HepG2 (cell line): ENCODE measurements around the gene YTHDF1. TPM values are rescaled to one million over a fixed set of nuclear protein-coding genes. Genes with fewer than 3 reads are reported as not detected.

ENCODE experiments used
- ATAC-seq: fragments of 200-7000 bp; cut with Tn5 transposase; 3 replicates; pipeline ENCODE4 v1.9.1; 2020; ENCODE audit warnings: mild to moderate bottlenecking, moderate library complexity
- BruUV-seq: library from RNA; stranded (reverse); fragments of 400-500 nt; replicated peaks from 2 replicates; lab custom pipeline; 2021; lab: Mats Ljungman, UMichigan
- CTCF ChIA-PET: fragments of 300-600 bp; formaldehyde crosslinking; extraction: SDS; loops from one replicate; lab custom pipeline; 2021; ENCODE audit warnings: low total read pairs, inconsistent platforms, low intra/inter-chr PET ratio; lab: Yijun Ruan, JAX
- POLR2A ChIA-PET: fragments of 350-600 bp; sonication (Branson Sonifier 250); formaldehyde crosslinking; loops from one replicate; lab custom pipeline; 2020; ENCODE audit warnings: antibody characterized with exemption, inconsistent platforms; lab: Yijun Ruan, JAX
- DNase-seq: peaks from one replicate; pipeline ENCODE4 v3.0.0-alpha.2; 2015; ENCODE audit warnings: low spot score
- FAIRE-seq: peaks from 3 replicates; lab custom pipeline; 2011; peaks lifted over from hg19 to GRCh38; lab: Jason Lieb, UNC
- H2AFZ ChIP-seq: one replicate; pipeline ENCODE4 v1.6.1; 2011; ENCODE audit warnings: low read length, inconsistent platforms
- H3K27ac ChIP-seq: fragments of 300-600 bp; 3 replicates; pipeline ENCODE4 v1.8.0; 2011; ENCODE audit warnings: mixed run types, mild to moderate bottlenecking, mixed read lengths, low read length, inconsistent platforms; ENCODE audit not compliant: insufficient read depth; ENCODE audit errors: extremely low read length
- H3K27me3 ChIP-seq, 2 experiments: fragments of 200-600 bp in 1 of 2; 2 replicates in 1 of 2; 3 replicates in 1 of 2; pipeline versions ENCODE4 v1.6.0 to v1.8.0; 2011; ENCODE audit warnings: low read length in 2 of 2, mild to moderate bottlenecking in 2 of 2, moderate library complexity in 2 of 2, inconsistent platforms in 1 of 2; ENCODE audit not compliant: insufficient read depth in 2 of 2, control insufficient read depth in 1 of 2
- H3K36me3 ChIP-seq, 2 experiments: fragments of 200-600 bp in 1 of 2; replicated peaks in 1 of 2; 2 replicates in 1 of 2; 3 replicates in 1 of 2; pipeline versions ENCODE4 v1.5.1 to v1.8.0; 2011; ENCODE audit warnings: low read length in 2 of 2, inconsistent platforms in 1 of 2; ENCODE audit not compliant: insufficient read depth in 2 of 2, control insufficient read depth in 1 of 2
- H3K4me1 ChIP-seq: 2 replicates; pipeline ENCODE4 v1.5.1; 2012; ENCODE audit warnings: low read length, inconsistent platforms; ENCODE audit not compliant: insufficient read depth
- H3K4me2 ChIP-seq: 2 replicates; pipeline ENCODE4 v1.6.0; 2011; ENCODE audit warnings: low read depth, low read length, inconsistent platforms
- H3K4me3 ChIP-seq, 3 experiments: fragments of 200-600 bp in 1 of 3; sonication (generic), shearing (Covaris generic) in 1 of 3; replicated peaks in 1 of 3; 2 replicates each; pipeline ENCODE4 v1.5.1; 2011 to 2016; ENCODE audit warnings: low read length in 3 of 3, inconsistent platforms in 2 of 3, low read depth in 2 of 3, mild to moderate bottlenecking in 2 of 3, control low read depth in 1 of 3, mixed read lengths in 1 of 3; ENCODE audit not compliant: insufficient read depth in 1 of 3
- H3K79me2 ChIP-seq: one replicate; pipeline ENCODE4 v1.6.1; 2011; ENCODE audit warnings: low read length, inconsistent platforms; ENCODE audit not compliant: insufficient read depth
- H3K9ac ChIP-seq: 2 replicates; pipeline ENCODE4 v1.6.0; 2011; ENCODE audit warnings: mild to moderate bottlenecking, low read depth, low read length, inconsistent platforms; ENCODE audit not compliant: insufficient read depth
- H3K9me3 ChIP-seq: 2 replicates; pipeline ENCODE4 v1.5.1; 2012; ENCODE audit warnings: mild to moderate bottlenecking, low read length
- H4K20me1 ChIP-seq: 2 replicates; pipeline ENCODE4 v1.6.0; 2011; ENCODE audit warnings: inconsistent platforms, mild to moderate bottlenecking, low read length, moderate library complexity; ENCODE audit not compliant: insufficient read depth
- EZH2 ChIP-seq: conservative IDR thresholded peaks from 2 replicates; pipeline ENCODE4 v1.6.1; 2012; ENCODE audit warnings: mild to moderate bottlenecking, low read depth, low read length, moderate library complexity
- KLF12 ChIP-seq: sonication (generic); formaldehyde crosslinking; IDR thresholded peaks from 2 replicates; pipeline ENCODE4 v1.4.0; 2020; ENCODE audit warnings: missing genetic modification reagents, borderline replicate concordance
- MIER2 ChIP-seq: IDR thresholded peaks from 2 replicates; pipeline ENCODE4 v1.6.1; 2016; ENCODE audit warnings: missing biosample characterization, missing genetic modification reagents
- MYC ChIP-seq: sonication (generic); formaldehyde crosslinking; IDR thresholded peaks from 2 replicates; pipeline ENCODE4 v1.9.0; 2021; ENCODE audit warnings: missing genetic modification reagents, borderline replicate concordance
- SALL1 ChIP-seq: sonication (generic); formaldehyde crosslinking; IDR thresholded peaks from 2 replicates; pipeline ENCODE4 v1.8.0; 2022; ENCODE audit warnings: mild to moderate bottlenecking, missing genetic modification reagents
- ZNF282 ChIP-seq: fragments of 450-650 bp; IDR thresholded peaks from 2 replicates; pipeline ENCODE4 v1.6.1; 2018; ENCODE audit not compliant: partially characterized antibody
- ZNF44 ChIP-seq: sonication (generic); formaldehyde crosslinking; IDR thresholded peaks from 2 replicates; pipeline ENCODE4 v1.5.1; 2020; ENCODE audit warnings: mild to moderate bottlenecking, missing genetic modification reagents
- ZNF547 ChIP-seq: sonication (generic); formaldehyde crosslinking; IDR thresholded peaks from 2 replicates; pipeline ENCODE4 v1.5.1; 2020; ENCODE audit warnings: mild to moderate bottlenecking, missing genetic modification reagents
- WGBS: methylation state at CpG from one replicate; pipeline ENCODE4 v1.1.6; 2017; ENCODE audit warnings: low lambda C conversion rate; 5-methylcytosine and 5-hydroxymethylcytosine counted together
- in situ Hi-C: cut with HindIII; loops from 2 replicates; pipeline ENCODE4 v1.10.0; 2017; ENCODE audit warnings: low pct_unique_long_range_greater_than_20kb; ENCODE audit not compliant: extremely low pct_ligation_motif_present
- intact Hi-C: fragments of 100-400 bp; cut with micrococcal nuclease; formaldehyde crosslinking; loops from one replicate; pipeline ENCODE4 v1.10.0; 2022; ENCODE audit not compliant: unreplicated experiment
- polyA plus RNA-seq, 8 experiments: library from polyadenylated mRNA; depleted of rRNA in 3 of 8; stranded (reverse) in 7 of 8; unstranded in 1 of 8; fragments of >200 nt; fragmentation: Illumina TruSeq in 4 of 8; extraction: Trizol in 4 of 8; gene quantifications; 2 replicates each; pipeline versions ENCODE4 v1.2.1 to v1.2.3, GENCODE V29; 2011 to 2016; ENCODE audit warnings: low read depth in 4 of 8, missing spikeins in 1 of 8, mixed read lengths in 1 of 8; ENCODE audit not compliant: insufficient read depth in 1 of 8
- total RNA-seq, 5 experiments: library from RNA; depleted of rRNA; stranded (reverse); fragments of >200 nt; fragmentation: Illumina TruSeq; extraction: Trizol; gene quantifications; 2 replicates each; pipeline ENCODE4 v1.2.3, GENCODE V29; 2016; ENCODE audit warnings: low read depth in 1 of 5
- TF ChIP-seq, protein P1 (sequence below): sonication (generic); formaldehyde crosslinking; IDR thresholded peaks from 2 replicates; pipeline ENCODE4 v1.5.0; 2020; ENCODE audit warnings: missing genetic modification reagents
- TF ChIP-seq, protein P2 (sequence below), 2 experiments: IDR thresholded peaks; 2 replicates each; pipeline ENCODE4 v1.6.1; 2011 to 2012; ENCODE audit warnings: low read length in 2 of 2, borderline replicate concordance in 1 of 2, low read depth in 1 of 2, mild to moderate bottlenecking in 1 of 2, moderate library complexity in 1 of 2
- TF ChIP-seq, protein P3 (sequence below): sonication (generic); formaldehyde crosslinking; IDR thresholded peaks from 2 replicates; pipeline ENCODE4 v1.9.0; 2021; ENCODE audit warnings: missing genetic modification reagents, borderline replicate concordance

The YTHDF1 gene
- total and polyA plus RNA-seq, 2 of the 13 experiments (the other 11 are each of a cell fraction or from before 2014, with no cell fraction given), result 34.5 to 37.7 TPM

DNA sequence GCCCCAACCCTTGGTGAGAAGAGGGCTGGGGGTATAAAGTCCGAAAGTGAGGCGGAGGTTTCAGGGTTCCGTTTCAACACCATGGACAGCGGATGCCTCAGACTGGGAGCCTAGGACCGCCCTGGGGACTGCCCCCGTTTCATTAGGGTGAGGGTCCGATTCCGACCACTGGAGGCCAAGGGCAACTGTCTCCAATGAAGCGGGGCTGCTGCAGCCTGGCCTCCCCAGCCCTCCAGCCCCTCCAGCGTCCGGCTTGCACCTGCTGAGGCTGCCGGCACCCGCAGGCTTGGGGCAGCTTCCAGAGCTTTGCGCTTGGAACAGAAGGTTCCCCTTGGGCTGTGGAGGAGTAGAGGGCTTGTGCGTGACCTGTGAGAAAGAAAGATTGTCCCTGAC lies 39.9 kb downstream of the YTHDF1 start:
- 19% methylated on average over 13 of the region's 15 CpGs for WGBS
- no peak overlapping the region for H2AFZ ChIP-seq
- no peak overlapping the region for H3K9ac ChIP-seq
- no peaks in the 10 kb centered on the region for H3K9me3 ChIP-seq
- FAIRE-seq (no peak), ATAC-seq (no peak), DNase-seq (no peak)
- H3K4me2 ChIP-seq, result no peak overlapping the region
- H3K27me3 ChIP-seq, result peaks cover 21 to 95% of the 10 kb centered on the region in 2 experiments
- H3K79me2 ChIP-seq, result no peaks in the 10 kb centered on the region
- peaks cover 26% of the 10 kb centered on the region for H3K4me1 ChIP-seq
- no peak overlapping the region for H3K27ac ChIP-seq
- H4K20me1 ChIP-seq, result peaks cover 49% of the 10 kb centered on the region; the same call in 1 of the 2 replicates
- no peak overlapping the region for H3K4me3 ChIP-seq
- in situ Hi-C loops, result no loop called here
- intact Hi-C loops, result no loop called here
- no peak for TF ChIP-seq ZNF44 (CRISPR knock-in tag)
- no peak for TF ChIP-seq MYC (CRISPR knock-in tag)
- 0 out of 2 replicates have a peak, but pooled peaks have one; percentile 38 for TF ChIP-seq ZNF547
- no peak for TF ChIP-seq KLF12 (CRISPR knock-in tag)
- no peak for TF ChIP-seq ZNF282
- peak; percentile 20; the same call in 1 of the 2 replicates for TF ChIP-seq SALL1
- TF ChIP-seq EZH2, result 0 out of 2 replicates have a peak, but pooled peaks have one; percentile 31
- TF ChIP-seq, protein P1, sequence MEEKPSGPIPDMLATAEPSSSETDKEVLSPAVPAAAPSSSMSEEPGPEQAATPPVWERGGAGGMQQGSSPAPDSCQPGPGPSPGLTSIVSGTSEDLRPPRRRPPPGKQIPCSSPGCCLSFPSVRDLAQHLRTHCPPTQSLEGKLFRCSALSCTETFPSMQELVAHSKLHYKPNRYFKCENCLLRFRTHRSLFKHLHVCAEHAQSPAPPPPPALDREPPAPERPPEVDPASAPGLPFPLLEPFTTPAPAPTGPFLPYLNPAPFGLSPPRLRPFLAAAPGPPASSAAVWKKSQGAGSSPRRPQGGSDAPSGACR (CRISPR knock-in tag), result no peak
- TF ChIP-seq, protein P2, sequence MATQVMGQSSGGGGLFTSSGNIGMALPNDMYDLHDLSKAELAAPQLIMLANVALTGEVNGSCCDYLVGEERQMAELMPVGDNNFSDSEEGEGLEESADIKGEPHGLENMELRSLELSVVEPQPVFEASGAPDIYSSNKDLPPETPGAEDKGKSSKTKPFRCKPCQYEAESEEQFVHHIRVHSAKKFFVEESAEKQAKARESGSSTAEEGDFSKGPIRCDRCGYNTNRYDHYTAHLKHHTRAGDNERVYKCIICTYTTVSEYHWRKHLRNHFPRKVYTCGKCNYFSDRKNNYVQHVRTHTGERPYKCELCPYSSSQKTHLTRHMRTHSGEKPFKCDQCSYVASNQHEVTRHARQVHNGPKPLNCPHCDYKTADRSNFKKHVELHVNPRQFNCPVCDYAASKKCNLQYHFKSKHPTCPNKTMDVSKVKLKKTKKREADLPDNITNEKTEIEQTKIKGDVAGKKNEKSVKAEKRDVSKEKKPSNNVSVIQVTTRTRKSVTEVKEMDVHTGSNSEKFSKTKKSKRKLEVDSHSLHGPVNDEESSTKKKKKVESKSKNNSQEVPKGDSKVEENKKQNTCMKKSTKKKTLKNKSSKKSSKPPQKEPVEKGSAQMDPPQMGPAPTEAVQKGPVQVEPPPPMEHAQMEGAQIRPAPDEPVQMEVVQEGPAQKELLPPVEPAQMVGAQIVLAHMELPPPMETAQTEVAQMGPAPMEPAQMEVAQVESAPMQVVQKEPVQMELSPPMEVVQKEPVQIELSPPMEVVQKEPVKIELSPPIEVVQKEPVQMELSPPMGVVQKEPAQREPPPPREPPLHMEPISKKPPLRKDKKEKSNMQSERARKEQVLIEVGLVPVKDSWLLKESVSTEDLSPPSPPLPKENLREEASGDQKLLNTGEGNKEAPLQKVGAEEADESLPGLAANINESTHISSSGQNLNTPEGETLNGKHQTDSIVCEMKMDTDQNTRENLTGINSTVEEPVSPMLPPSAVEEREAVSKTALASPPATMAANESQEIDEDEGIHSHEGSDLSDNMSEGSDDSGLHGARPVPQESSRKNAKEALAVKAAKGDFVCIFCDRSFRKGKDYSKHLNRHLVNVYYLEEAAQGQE (IDR thresholded peaks at IDR 0.05; ENCODE audit: borderline replicate concordance in 1 of 2, low read depth in 1 of 2, low read length in 2 of 2), result peak; percentile 69 to 92
- TF ChIP-seq, protein P3, sequence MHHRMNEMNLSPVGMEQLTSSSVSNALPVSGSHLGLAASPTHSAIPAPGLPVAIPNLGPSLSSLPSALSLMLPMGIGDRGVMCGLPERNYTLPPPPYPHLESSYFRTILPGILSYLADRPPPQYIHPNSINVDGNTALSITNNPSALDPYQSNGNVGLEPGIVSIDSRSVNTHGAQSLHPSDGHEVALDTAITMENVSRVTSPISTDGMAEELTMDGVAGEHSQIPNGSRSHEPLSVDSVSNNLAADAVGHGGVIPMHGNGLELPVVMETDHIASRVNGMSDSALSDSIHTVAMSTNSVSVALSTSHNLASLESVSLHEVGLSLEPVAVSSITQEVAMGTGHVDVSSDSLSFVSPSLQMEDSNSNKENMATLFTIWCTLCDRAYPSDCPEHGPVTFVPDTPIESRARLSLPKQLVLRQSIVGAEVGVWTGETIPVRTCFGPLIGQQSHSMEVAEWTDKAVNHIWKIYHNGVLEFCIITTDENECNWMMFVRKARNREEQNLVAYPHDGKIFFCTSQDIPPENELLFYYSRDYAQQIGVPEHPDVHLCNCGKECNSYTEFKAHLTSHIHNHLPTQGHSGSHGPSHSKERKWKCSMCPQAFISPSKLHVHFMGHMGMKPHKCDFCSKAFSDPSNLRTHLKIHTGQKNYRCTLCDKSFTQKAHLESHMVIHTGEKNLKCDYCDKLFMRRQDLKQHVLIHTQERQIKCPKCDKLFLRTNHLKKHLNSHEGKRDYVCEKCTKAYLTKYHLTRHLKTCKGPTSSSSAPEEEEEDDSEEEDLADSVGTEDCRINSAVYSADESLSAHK (CRISPR knock-in tag), result no peak
- TF ChIP-seq MIER2, result peak; percentile 86
- no TSS peak for BruUV-seq
- ChIA-PET CTCF (no interaction called here), POLR2A (no interaction called here)
- no peaks in the 10 kb centered on the region for H3K36me3 ChIP-seq
